Neural cell (in vitro differentiated cells): ENCODE data around the gene ARMC9.
"Not testable (repeated sequence)": the region's sequence is repeated elsewhere in the genome, so short reads cannot be mapped to it uniquely, and the experiment has no call there.

ENCODE experiments used
- CTCF ChIP-seq: fragments of 450-650 bp; IDR thresholded peaks from 2 replicates; pipeline ENCODE4 v1.5.1; 2014; ENCODE audit warnings: antibody characterized with exemption, mild to moderate bottlenecking, moderate library complexity; ENCODE audit not compliant: poor library complexity, severe bottlenecking
- EP300 ChIP-seq: fragments of 450-650 bp; conservative IDR thresholded peaks from 2 replicates; pipeline ENCODE4 v1.6.1; 2014; ENCODE audit warnings: antibody characterized with exemption, mild to moderate bottlenecking, moderate library complexity; ENCODE audit not compliant: poor library complexity, severe bottlenecking
- RAD21 ChIP-seq: fragments of 450-650 bp; conservative IDR thresholded peaks from 2 replicates; pipeline ENCODE4 v1.6.1; 2014; ENCODE audit warnings: antibody characterized with exemption, mild to moderate bottlenecking, moderate library complexity
- TF ChIP-seq, protein P1 (sequence below): IDR thresholded peaks from 2 replicates; pipeline ENCODE4 v1.6.1; 2012; ENCODE audit warnings: borderline replicate concordance

DNA sequence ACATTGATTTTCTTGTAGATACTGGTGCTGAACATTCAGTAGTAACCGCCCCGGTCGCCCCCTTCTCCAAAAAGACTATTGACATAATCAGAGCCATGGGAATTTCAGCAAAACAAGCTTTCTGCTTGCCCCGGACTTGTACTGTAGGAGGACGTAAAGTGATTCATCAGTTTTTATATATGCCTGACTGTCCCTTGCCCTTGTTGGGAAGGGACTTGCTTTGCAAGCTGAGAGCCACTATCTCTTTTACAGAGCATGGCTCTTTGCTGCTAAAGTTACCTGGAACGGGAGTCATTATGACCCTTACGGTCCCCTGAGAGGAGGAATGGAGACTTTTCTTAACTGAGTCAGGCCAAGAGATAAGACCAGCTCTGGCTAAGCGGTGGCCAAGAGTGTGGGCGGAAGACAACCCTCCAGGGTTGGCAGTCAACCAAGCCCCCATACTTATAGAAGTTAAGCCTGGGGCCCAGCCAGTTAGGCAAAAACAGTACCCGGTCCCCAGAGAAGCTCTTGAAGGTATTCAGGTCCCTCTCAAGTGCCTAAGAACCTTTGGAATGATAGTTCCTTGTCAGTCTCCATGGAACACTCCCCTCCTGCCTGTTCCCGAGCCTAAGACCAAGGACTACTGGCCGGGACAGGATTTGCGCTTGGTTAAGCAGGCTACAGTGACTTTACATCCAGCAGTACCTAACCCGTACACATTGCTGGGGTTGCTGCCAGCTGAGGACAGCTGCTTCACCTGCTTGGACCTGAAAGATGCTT lies 205.2 kb downstream of the ARMC9 start:
- not testable (repeated sequence) for TF ChIP-seq CTCF, EP300, RAD21
- TF ChIP-seq, protein P1, sequence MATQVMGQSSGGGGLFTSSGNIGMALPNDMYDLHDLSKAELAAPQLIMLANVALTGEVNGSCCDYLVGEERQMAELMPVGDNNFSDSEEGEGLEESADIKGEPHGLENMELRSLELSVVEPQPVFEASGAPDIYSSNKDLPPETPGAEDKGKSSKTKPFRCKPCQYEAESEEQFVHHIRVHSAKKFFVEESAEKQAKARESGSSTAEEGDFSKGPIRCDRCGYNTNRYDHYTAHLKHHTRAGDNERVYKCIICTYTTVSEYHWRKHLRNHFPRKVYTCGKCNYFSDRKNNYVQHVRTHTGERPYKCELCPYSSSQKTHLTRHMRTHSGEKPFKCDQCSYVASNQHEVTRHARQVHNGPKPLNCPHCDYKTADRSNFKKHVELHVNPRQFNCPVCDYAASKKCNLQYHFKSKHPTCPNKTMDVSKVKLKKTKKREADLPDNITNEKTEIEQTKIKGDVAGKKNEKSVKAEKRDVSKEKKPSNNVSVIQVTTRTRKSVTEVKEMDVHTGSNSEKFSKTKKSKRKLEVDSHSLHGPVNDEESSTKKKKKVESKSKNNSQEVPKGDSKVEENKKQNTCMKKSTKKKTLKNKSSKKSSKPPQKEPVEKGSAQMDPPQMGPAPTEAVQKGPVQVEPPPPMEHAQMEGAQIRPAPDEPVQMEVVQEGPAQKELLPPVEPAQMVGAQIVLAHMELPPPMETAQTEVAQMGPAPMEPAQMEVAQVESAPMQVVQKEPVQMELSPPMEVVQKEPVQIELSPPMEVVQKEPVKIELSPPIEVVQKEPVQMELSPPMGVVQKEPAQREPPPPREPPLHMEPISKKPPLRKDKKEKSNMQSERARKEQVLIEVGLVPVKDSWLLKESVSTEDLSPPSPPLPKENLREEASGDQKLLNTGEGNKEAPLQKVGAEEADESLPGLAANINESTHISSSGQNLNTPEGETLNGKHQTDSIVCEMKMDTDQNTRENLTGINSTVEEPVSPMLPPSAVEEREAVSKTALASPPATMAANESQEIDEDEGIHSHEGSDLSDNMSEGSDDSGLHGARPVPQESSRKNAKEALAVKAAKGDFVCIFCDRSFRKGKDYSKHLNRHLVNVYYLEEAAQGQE = not testable (repeated sequence)
